Endothelial cell of umbilical vein (primary cell): Measurements from ENCODE around the gene PRKCZ. TPM values are rescaled to one million over a fixed set of nuclear protein-coding genes. Genes with fewer than 3 reads are reported as not detected.

Source experiments
- BruUV-seq: library from RNA; stranded (reverse); fragments of 400-500 nt; replicated peaks from 2 replicates; lab custom pipeline; 2021; lab: Mats Ljungman, UMichigan
- CTCF ChIA-PET: fragments of 300-600, 350-600 bp; sonication (Branson Sonifier 250); formaldehyde crosslinking; loops from one replicate; lab custom pipeline; 2021; ENCODE audit warnings: antibody characterized with exemption, inconsistent platforms; lab: Charles Lee
- POLR2A ChIA-PET: fragments of 300-600, 350-600 bp; sonication (Branson Sonifier 250); formaldehyde crosslinking; loops from one replicate; lab custom pipeline; 2021; ENCODE audit warnings: antibody characterized with exemption, inconsistent platforms; lab: Charles Lee
- DNase-seq: peaks from one replicate; pipeline ENCODE4 v3.0.0-alpha.2; 2011; ENCODE audit warnings: low read depth, low spot score
- FAIRE-seq: peaks from 2 replicates; lab custom pipeline; 2011; peaks lifted over from hg19 to GRCh38; lab: Jason Lieb, UNC
- H2AFZ ChIP-seq: 2 replicates; pipeline ENCODE4 v1.6.0; 2012; ENCODE audit warnings: low read depth, low read length, control low read depth, inconsistent platforms
- H3K27ac ChIP-seq: 2 replicates; pipeline ENCODE4 v1.5.1; 2011; ENCODE audit warnings: low read depth, mild to moderate bottlenecking, control low read depth, low read length, moderate library complexity; ENCODE audit not compliant: insufficient read depth
- H3K27me3 ChIP-seq, 2 experiments: 2 replicates each; pipeline versions ENCODE4 v1.6.0 to v1.6.1; 2011; ENCODE audit warnings: low read length in 2 of 2, mixed read lengths in 1 of 2; ENCODE audit not compliant: control insufficient read depth in 2 of 2, insufficient read depth in 2 of 2
- H3K36me3 ChIP-seq, 2 experiments: 2 replicates in 1 of 2; 3 replicates in 1 of 2; pipeline ENCODE4 v1.5.1; 2011; ENCODE audit warnings: low read length in 2 of 2, mild to moderate bottlenecking in 1 of 2, moderate library complexity in 1 of 2; ENCODE audit not compliant: control insufficient read depth in 2 of 2, insufficient read depth in 2 of 2; ENCODE audit errors: extremely low read depth in 1 of 2
- H3K4me1 ChIP-seq: 3 replicates; pipeline ENCODE4 v1.5.1; 2011; ENCODE audit warnings: mild to moderate bottlenecking, low read length; ENCODE audit not compliant: control insufficient read depth, insufficient read depth; ENCODE audit errors: extremely low read depth
- H3K4me2 ChIP-seq: 2 replicates; pipeline ENCODE4 v1.6.1; 2011; ENCODE audit warnings: low read length, control low read depth, mixed read lengths; ENCODE audit not compliant: insufficient read depth
- H3K4me3 ChIP-seq, 3 experiments: fragments of 200-600 bp in 1 of 3; sonication (generic), shearing (Covaris generic) in 1 of 3; replicated peaks in 1 of 3; 2 replicates each; pipeline ENCODE4 v1.5.1; 2011 to 2016; ENCODE audit warnings: control low read depth in 3 of 3, low read length in 3 of 3, mild to moderate bottlenecking in 2 of 3, inconsistent platforms in 1 of 3, low read depth in 1 of 3, moderate library complexity in 1 of 3; ENCODE audit not compliant: insufficient read depth in 1 of 3
- H3K79me2 ChIP-seq: 2 replicates; pipeline ENCODE4 v1.6.0; 2012; ENCODE audit warnings: low read length, inconsistent platforms; ENCODE audit not compliant: control insufficient read depth, insufficient read depth
- H3K9ac ChIP-seq: replicated peaks from 2 replicates; pipeline ENCODE3; 2011; ENCODE audit warnings: low read length, control low read depth; ENCODE audit not compliant: insufficient read depth; ENCODE audit errors: extremely low read depth
- H3K9me1 ChIP-seq: replicated peaks from 3 replicates; pipeline ENCODE4 v1.6.0; 2011; ENCODE audit warnings: mild to moderate bottlenecking, low read length; ENCODE audit not compliant: control insufficient read depth, insufficient read depth; ENCODE audit errors: extremely low read depth
- H3K9me3 ChIP-seq: replicated peaks from 2 replicates; pipeline ENCODE4 v1.5.1; 2012; ENCODE audit warnings: low read length, inconsistent platforms; ENCODE audit not compliant: control insufficient read depth, insufficient read depth
- H4K20me1 ChIP-seq: replicated peaks from 2 replicates; pipeline ENCODE3; 2011; ENCODE audit warnings: mild to moderate bottlenecking, low read length; ENCODE audit not compliant: control insufficient read depth, insufficient read depth; ENCODE audit errors: extremely low read depth
- EZH2 ChIP-seq: IDR thresholded peaks from 2 replicates; pipeline ENCODE4 v1.6.1; 2012; ENCODE audit warnings: borderline replicate concordance, low read depth, mild to moderate bottlenecking, moderate library complexity, low read length, inconsistent platforms; ENCODE audit not compliant: severe bottlenecking
- FOS ChIP-seq: IDR thresholded peaks from 2 replicates; pipeline ENCODE4 v1.6.1; 2011; ENCODE audit warnings: mild to moderate bottlenecking, low read length, moderate library complexity, borderline replicate concordance; ENCODE audit not compliant: insufficient read depth
- GATA2 ChIP-seq: IDR thresholded peaks from 2 replicates; pipeline ENCODE4 v1.7.0; 2011; ENCODE audit warnings: low read depth, mild to moderate bottlenecking, moderate library complexity, mixed read lengths, low read length; ENCODE audit not compliant: insufficient read length, insufficient read depth
- JUN ChIP-seq: IDR thresholded peaks from 2 replicates; pipeline ENCODE4 v1.6.1; 2011; ENCODE audit warnings: borderline replicate concordance, low read depth; ENCODE audit not compliant: insufficient read length, insufficient read depth
- MYC ChIP-seq: IDR thresholded peaks from one replicate; pipeline ENCODE4 v1.6.1; 2011; ENCODE audit warnings: mild to moderate bottlenecking, low read depth, low read length
- POLR2A ChIP-seq: IDR thresholded peaks from 2 replicates; pipeline ENCODE4 v1.6.1; 2012; ENCODE audit warnings: low read depth, mild to moderate bottlenecking, control low read depth, low read length
- POLR2AphosphoS5 ChIP-seq: IDR thresholded peaks from 2 replicates; pipeline ENCODE4 v1.6.1; 2012; ENCODE audit warnings: low read depth, mild to moderate bottlenecking, control low read depth, low read length, moderate library complexity; ENCODE audit not compliant: insufficient read depth
- dilution Hi-C: fragments of 300-500 bp; cut with MboI; formaldehyde crosslinking; loops from one replicate; pipeline ENCODE4 v1.15.0; 2019; ENCODE audit warnings: low sequenced_read_pairs; ENCODE audit not compliant: extremely low pct_ligation_motif_present
- intact Hi-C: fragments of 100-400 bp; cut with micrococcal nuclease; formaldehyde crosslinking; loops from one replicate; pipeline ENCODE4 v1.10.0; 2022
- polyA plus RNA-seq, 4 experiments: library from polyadenylated mRNA; depleted of rRNA in 3 of 4; stranded (reverse) in 3 of 4; unstranded in 1 of 4; fragments of >200 nt; gene quantifications; 2 replicates each; pipeline versions ENCODE4 v1.2.1 to v1.2.3, GENCODE V29; 2011 to 2012; ENCODE audit warnings: missing spikeins in 1 of 4
- total RNA-seq: library from RNA; stranded (reverse); gene quantifications from 2 replicates; pipeline ENCODE4 v1.2.3, GENCODE V29; 2021
- TF ChIP-seq, protein P1 (sequence below): IDR thresholded peaks from 2 replicates; pipeline ENCODE4 v1.6.1; 2011; ENCODE audit not compliant: insufficient read depth, insufficient read length
- TF ChIP-seq, protein P2 (sequence below), 2 donors: IDR thresholded peaks; 1 replicate in 1 of 2; 2 replicates in 1 of 2; pipeline ENCODE4 v1.5.1; 2011; ENCODE audit warnings: low read length in 2 of 2, mild to moderate bottlenecking in 2 of 2, moderate library complexity in 2 of 2, control low read depth in 1 of 2, inconsistent platforms in 1 of 2, low read depth in 1 of 2; ENCODE audit not compliant: insufficient read depth in 1 of 2; ENCODE audit errors: extremely low read depth in 1 of 2

The PRKCZ gene
- total and polyA plus RNA-seq, 2 donors (not counting 3 experiments of a cell fraction or from before 2014, with no cell fraction given), result 0.22 to 1.7 TPM

DNA sequence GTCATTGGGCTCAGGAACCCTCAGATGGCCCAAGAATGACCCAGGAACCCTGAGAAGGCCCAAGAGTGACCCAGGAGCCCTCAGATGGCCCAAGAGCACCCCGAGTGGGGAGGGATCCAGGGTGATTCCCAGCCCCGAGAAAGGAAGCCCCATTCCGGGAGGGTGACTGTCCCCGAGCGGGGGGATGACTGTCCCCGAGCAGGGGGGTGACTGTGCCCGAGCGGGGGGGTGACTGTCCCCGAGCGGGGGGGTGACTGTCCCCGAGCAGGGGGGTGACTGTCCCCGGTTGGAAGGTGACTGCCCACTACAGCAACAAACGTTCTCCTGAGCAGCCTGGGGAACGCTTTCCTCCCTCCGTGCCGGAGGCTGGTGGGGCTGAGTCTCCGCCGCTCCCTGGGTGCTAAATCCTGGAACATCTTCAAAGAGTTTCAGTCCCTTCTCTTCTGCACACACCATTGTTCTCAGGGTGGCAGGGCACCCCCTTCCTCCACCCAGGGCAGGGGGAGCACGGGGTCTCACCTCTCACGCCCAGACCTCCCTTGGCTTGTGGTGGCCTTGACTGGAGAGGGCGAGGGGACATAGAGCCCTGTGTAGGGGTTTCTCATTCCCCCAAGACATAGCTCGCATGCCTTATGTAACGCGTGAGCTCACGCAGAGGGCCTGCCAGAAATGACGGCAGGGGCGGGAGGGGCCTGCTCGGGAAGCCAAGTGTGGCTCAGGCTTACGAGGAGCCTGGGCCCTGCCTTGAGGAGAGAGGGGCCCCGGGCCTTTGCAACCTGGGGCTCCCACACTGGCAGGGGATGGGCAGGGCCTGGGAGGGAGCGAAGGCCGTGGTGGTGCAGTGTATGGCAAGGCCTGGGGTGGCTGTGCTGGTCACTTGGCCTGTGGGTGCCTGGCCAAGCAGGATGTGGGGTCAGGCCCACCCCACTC, 163.6 kb downstream of the PRKCZ start:
- CTCF ChIA-PET, result interaction anchor here (1.0 to 1.4 kb wide), 5 partner anchors 9 to 168 kb away, joined by 3 to 6 read pairs (median 4); partner anchors contain the start of gene FAAP20
- intact Hi-C loops, result loop anchor here (1.0 to 5.0 kb wide), 2 partner anchors 9 to 98 kb away; no protein-coding TSS in a partner anchor
- Histone ChIP-seq H4K20me1 (no peaks in the 10 kb centered on the region), H3K9me1 (no peaks in the 10 kb centered on the region), H3K4me3 (no peak overlapping the region), H3K9me3 (no peaks in the 10 kb centered on the region), H2AFZ (peak overlapping the region; percentile 71), H3K9ac (peak overlapping the region; percentile 95), H3K36me3 (no peaks in the 10 kb centered on the region), H3K27ac (peak overlapping the region; percentile 98), H3K4me1 (peaks cover 27% of the 10 kb centered on the region), H3K27me3 (no peaks in the 10 kb centered on the region), H3K79me2 (no peaks in the 10 kb centered on the region), H3K4me2 (peak overlapping the region; percentile 26)
- TF ChIP-seq JUN (no peak), EZH2 (no peak), POLR2A (no peak), POLR2AphosphoS5 (no peak), MYC (no peak), GATA2 (no peak), FOS (no peak)
- TF ChIP-seq, protein P1, sequence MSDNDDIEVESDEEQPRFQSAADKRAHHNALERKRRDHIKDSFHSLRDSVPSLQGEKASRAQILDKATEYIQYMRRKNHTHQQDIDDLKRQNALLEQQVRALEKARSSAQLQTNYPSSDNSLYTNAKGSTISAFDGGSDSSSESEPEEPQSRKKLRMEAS, result no peak
- TF ChIP-seq, protein P2, sequence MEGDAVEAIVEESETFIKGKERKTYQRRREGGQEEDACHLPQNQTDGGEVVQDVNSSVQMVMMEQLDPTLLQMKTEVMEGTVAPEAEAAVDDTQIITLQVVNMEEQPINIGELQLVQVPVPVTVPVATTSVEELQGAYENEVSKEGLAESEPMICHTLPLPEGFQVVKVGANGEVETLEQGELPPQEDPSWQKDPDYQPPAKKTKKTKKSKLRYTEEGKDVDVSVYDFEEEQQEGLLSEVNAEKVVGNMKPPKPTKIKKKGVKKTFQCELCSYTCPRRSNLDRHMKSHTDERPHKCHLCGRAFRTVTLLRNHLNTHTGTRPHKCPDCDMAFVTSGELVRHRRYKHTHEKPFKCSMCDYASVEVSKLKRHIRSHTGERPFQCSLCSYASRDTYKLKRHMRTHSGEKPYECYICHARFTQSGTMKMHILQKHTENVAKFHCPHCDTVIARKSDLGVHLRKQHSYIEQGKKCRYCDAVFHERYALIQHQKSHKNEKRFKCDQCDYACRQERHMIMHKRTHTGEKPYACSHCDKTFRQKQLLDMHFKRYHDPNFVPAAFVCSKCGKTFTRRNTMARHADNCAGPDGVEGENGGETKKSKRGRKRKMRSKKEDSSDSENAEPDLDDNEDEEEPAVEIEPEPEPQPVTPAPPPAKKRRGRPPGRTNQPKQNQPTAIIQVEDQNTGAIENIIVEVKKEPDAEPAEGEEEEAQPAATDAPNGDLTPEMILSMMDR (IDR thresholded peaks at IDR 0.05; ENCODE audit: extremely low read depth in 1 of 2, insufficient read depth in 1 of 2, low read depth in 1 of 2, low read length in 2 of 2), result no peak
- POLR2A ChIA-PET, result interaction anchor here (1.0 kb wide), 1 partner anchor 14 kb away, joined by 5 read pairs; no protein-coding TSS in a partner anchor
- dilution Hi-C loops, result loop anchor here (10.0 kb wide), 1 partner anchor 91 kb away; no protein-coding TSS in a partner anchor
- peak; percentile 48 for DNase-seq
- FAIRE-seq, result no peak
- BruUV-seq, result no TSS peak
